CD1c-positive myeloid dendritic cell (primary cell): ENCODE data around the gene DNM1.
A peak's percentile ranks its signal among the peaks of the same experiment; 100 is the strongest.
"Not testable (repeated sequence)": the region's sequence is repeated elsewhere in the genome, so short reads cannot be mapped to it uniquely, and the experiment has no call there.

Source experiments
- DNase-seq: peaks from one replicate; pipeline ENCODE4 v3.0.0-alpha.2; 2016; ENCODE audit errors: extremely low spot score

Gene DNM1

DNA sequence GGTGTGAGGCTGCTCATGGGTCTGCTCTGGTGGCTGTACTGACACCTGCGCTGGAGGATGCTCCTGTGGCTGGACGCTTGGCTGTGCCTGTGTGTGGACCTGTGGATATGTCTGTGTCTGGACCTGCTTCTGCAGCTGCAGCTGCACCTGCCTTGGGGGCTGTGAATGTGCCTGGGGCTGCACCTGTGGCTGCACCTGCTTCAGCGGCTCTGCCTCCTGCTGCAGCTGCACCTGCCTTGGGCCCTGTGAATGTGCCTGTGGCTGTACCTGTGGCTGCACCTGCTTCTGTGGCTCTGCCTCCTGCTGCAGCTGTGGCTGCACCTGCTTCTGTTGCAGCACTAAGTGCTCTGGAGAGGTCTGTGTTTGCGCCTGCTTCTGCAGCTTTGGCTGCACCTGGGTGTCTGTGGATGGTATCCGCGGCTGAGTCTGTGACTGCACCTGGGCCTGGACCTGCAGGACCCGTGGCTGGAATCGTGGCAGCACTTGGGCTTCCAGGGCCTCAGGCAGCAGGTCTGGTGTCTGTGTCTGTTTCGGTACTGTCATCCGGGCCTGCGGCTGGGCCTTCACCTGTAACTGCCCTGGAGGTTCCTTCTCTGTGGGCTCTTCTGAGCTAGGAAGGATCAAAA lies 24.3 kb upstream of the DNM1 start:
- no peak for DNase-seq

- DNase-seq, result no peak
Observed at GRCh38 chr9:128180001-128180400, 23.2 kb upstream of the DNM1 start.

DNA sequence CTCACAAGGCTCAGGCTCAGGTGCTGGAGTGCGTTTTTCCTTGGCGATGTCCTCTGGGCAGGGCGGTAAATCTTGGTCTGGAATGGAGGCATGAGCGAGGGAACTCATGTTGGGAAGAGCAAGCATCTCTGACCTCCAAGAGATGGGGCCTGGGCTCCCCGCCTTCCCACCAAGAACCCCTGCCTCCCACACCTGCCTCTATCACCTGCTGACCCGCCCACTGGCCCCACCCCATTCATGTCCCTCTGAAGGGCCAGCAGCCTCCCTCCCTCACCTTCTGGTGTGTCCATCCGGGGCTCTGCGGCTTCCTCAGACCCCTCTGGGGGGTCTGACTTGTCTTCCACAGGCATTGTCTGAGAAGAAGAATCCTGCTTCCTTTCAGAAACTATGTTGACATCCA lies 22.7 kb upstream of the DNM1 start:
- DNase-seq, result no peak

DNA sequence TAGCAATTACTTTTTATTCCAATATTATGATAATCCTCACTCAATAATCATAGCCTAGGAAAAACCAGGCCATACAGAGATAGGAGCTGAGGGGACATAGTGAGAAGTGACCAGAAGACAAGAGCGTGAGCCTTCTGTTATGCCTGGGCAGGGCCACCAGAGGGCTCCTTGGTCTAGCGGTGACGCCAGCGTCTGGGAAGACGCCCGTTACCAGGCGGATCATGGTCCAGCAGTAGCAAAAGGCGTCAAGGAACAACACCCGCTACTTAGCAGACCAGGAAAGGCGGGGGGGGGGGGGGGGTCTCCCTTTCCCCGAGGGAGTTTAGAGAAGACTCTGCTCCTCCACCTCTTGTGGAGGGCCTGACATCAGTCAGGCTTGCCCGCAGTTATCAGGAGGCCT lies 21.7 kb upstream of the DNM1 start:
- not testable (repeated sequence) for DNase-seq

DNA sequence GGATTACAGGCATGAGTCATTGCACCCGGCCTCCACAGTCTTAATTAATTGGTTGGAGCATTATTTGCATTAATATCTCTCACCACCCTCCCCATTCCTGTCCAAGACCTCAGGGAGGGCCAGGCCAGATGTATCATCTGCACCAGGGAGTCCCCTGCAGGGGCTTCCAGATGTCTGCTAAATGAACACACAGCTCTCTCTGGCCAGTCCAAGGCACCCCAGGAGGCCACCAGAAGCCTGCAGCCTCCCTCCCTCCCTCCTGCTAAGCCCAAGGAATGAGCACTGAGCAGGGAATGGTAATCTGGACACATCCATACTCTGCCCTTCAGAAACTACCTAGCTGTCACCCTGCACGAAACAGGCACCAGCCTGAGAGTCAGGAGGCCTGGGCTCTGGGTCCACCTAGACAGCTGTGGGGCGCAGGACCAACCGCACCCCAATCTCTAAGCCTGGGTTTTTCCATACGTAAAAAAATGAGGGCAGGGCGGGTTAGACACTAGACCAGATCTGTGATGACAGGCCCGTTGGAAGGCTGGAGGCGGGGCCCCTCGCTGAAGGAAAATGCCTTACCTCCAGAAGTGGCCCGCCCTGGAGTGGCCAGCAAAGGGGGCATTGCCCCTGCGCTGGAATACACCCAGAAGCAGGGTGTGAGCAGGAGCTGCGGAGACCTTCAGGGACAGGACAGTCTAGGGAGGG lies 20.1 kb upstream of the DNM1 start:
- DNase-seq, result no peak

- no peak for DNase-seq
Observed at GRCh38 chr9:128185979-128186965, 16.9 kb upstream of the DNM1 start.

- DNase-seq, result no peak
Observed at GRCh38 chr9:128187361-128187760, 15.8 kb upstream of the DNM1 start.

- DNase-seq, result no peak
Observed at GRCh38 chr9:128188209-128188608, 15.0 kb upstream of the DNM1 start.

GRCh38 chr9:128190013-128190412 lies 13.2 kb upstream of the DNM1 start:
- DNase-seq, result no peak

DNA sequence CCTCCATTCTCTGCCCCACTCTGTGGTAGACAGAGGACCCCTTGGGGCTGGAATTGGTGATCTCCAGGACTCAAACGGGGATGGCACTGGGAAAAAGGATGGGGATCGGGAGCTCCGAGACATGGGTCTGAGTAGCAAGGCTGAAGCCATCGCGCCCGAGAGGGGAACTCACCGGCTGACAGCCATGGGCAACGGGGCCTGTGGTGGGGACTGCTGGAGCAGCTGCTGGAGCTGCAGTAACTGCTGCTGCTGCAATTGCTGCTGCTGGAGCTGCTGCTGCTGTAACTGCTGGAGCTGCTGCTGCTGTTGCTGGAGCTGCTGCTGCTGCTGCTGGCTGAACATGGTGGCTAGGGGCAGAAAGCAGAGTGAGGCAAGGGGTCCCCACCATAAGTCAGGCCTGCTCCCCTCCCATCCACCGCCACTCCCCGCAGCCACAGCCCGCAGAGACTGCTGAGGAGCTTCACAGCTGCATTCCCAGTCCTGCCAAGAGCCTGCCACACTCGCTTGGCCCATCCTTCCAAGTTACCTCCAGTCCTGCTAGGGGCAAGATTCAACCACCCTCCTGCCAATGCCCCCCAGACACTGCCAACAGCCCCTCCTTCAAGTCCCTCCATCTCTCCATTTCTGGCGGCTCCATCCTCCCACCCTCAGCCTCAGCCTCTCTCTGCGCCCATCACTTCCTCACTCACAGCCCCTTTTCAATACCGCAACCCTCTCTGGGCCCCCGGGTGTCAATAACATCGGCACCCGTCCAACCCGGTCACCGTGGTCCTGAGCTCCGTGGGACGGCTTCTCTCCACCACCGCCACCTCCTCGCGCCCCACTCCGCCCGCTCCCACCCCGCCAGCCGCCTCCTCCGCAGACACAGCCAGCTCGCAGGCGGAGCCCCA lies 12.4 kb upstream of the DNM1 start:
- no peak for DNase-seq

DNA sequence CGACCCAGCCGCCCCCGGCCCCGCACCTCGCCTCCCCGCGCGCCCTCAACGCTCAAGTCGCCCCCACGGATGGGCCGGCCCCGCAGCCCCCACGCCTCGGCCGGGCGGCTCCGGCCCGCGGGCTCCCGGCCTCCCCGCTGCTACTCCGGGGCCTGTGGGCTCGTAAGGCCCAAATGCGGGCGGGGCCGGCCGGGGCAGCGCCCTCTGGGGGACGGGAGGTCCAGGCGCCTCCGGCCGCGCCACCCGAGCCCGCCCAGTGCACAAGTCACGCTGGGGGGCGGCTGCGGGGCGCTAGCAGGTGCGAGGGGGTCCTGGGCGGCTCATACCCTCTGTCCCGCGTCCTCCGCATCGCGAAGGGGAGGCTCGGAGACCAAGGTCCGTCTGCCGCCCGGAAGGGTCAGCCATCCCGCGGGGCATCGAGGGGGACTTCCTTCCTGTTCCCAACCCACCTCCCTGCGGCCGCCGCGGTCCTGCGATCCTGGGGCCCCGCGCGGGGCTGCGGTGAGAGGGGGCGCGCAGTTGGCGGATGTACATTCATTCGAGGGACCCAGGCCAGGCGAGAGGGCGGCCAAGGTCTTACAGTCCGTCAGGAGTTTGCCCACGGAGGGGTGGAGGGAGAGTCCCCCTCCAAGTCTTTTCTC lies 11.7 kb upstream of the DNM1 start, which contains the start of gene CIZ1:
TSS of gene CIZ1 (minus strand) at position 167 of the 641 bp plus-strand sequence. CDS start 715 bp downstream, outside the sequence.
- DNase-seq, result peak; percentile 89

DNA sequence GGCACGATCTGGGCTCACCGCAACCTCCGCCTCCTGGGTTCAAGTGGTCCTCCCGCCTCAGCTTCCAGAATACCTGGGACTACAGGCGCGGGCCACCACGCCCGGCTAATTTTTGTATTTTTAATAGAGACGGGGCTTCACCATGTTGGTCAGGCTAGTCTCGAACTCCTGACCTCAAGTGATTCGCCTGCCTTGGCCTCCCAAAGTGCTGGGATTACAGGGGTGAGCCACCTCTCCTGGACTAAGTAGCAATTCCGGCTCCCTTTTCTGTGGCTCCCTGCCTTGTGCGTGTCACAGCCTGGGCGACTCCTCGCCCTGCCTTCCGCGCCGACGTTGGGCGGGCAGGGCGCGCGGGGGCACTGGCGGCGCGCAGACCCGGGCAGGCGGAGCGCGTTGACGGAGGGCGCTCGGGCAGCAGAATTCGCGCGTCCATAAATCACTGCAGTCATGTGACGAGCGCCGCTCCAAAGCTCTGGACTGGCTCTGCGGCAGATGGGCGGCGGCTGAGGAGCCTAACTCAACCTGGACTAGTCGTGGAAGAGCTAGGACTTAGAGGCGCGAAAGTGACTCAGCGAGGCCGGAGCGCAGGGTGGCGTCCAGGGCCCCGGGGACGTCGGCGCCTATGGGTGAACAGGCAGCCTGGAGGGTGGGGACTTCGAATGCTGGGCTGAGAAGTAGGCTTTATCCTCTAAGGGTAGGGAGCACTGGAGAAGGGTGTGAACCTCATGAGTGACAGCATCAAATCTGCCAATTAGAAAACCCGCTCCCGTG lies 10.4 kb upstream of the DNM1 start:
- peak; percentile 88 for DNase-seq

GRCh38 chr9:128193469-128194096 lies 9.6 kb upstream of the DNM1 start:
- DNase-seq, result no peak

DNA sequence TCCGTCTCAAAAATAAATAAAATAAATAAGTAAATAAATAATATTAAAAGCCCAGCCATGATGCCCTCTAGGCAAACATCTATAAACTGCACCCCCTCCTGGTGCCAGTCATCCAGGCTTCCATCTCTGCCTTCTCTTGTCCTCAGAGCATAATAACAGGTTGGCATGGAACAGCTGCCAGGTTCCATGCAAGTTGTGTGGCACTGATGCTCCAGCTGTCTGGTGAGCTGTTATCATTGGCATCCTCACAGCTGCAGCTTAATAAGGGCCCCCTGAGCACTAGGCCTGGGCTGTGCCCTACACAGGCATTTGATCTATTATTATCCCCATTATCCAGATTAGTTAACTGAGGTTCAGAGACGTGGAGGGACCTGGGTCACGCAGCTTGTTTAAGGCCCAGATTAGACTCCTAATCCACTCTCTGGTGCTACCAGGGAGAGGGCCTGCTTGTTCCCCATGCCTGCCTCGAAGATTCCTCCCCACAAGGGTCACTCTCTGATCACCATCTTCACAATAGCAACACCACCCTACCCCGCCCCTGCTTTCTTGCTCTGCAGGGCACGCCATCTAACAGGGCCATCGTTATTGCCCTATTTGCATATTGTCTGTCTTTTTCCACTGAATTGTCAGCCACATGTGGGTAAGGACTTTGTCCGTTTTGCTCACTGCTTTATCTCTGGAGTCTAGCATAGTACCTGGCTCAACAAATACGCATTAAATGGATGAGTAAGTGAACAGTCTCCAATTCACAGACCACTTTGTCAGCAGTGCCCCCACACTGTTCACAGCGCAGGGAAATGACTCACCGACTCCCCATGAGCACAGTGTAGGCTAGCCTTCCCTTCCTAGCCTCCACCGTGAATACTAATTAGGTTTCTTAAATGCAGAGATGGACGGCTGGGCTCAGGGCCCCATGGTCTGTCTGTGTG lies 1.5 kb upstream of the DNM1 start:
- no peak for DNase-seq

GRCh38 chr9:128202648-128203023 lies 543 bp upstream of the DNM1 start:
- DNase-seq, result no peak

DNA sequence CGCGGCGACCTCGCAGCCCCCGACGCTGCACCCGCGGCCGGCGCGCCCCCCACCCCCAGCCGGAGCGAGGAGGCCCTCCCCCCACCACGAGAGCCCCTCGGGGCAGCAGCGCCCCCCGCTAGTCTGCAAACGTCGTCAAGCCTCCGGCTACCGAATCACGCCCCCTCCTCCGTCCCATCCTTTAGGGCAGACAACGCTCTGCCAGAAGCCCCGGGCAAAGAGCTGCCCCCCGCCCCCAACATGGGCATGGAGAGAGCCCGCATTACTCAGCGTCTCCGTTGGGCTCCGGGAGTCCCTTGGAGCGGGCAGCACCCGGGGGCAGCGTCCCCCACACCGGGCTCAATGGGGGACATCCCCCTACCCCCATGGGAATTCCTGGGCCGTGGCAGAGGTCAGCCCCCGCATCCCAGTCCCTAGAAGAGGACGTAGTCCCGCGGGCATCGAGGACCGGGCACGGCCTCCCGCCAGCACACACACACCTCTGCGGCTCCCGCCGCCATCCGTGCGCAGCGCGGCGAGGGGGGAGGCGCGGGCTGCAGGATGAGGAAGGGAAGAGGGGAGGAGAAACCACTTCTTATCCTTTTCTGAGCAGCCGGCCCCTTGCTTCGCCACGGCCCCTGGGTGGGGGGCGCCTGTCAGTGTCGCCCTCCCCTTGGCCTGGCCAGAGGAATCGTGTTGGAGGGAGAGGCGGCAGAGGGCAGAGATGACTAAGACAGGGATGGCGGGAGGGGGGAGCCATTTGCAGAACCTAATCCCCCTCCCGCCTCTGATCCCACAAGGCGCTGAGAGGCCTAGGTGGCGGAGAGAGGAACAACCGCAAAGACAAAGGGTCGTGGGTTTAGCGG lies 750 bp downstream of the DNM1 start:
- peak; percentile 47 for DNase-seq

DNA sequence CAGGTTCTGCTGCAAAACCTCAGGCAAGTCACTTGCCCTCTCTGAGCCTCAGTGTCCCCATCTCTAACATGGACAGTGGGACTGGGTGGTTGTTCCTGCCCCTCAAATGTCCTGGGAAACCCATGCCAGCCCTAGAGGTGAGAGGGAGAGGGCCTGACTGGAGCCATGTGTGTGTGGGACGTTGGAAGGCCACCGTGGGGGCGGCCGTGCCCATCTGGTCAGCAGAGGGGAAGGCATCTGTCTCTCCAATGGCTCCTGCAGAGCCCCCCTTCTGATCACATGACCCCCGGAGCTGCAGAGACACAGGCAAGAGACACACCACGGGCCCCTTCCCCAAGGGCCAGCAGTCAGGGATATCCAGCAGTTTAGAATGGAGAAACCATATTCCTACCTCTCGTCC lies 1.7 kb downstream of the DNM1 start:
- no peak for DNase-seq
